HUES64 (cell line): ENCODE measurements around the gene PDXDC1.
"Not testable (repeated sequence)": the region's sequence is repeated elsewhere in the genome, so short reads cannot be mapped to it uniquely, and the experiment has no call there.

Source experiments
- H3K27ac ChIP-seq: 2 replicates; pipeline ENCODE4 v1.7.0; 2013; ENCODE audit warnings: low read depth, low read length, inconsistent platforms
- H3K27me3 ChIP-seq: 2 replicates; pipeline ENCODE4 v1.6.1; 2013; ENCODE audit warnings: mild to moderate bottlenecking, low read length; ENCODE audit not compliant: insufficient read depth
- H3K36me3 ChIP-seq: 2 replicates; pipeline ENCODE4 v1.6.1; 2013; ENCODE audit warnings: mild to moderate bottlenecking, low read length; ENCODE audit not compliant: insufficient read depth
- H3K4me1 ChIP-seq: 2 replicates; pipeline ENCODE4 v1.6.1; 2013; ENCODE audit warnings: mild to moderate bottlenecking, low read length, moderate library complexity; ENCODE audit not compliant: insufficient read depth
- H3K4me3 ChIP-seq: 2 replicates; pipeline ENCODE4 v1.5.1; 2013; ENCODE audit warnings: mild to moderate bottlenecking, low read length, moderate library complexity
- H3K9ac ChIP-seq: 2 replicates; pipeline ENCODE4 v1.6.1; 2013; ENCODE audit warnings: mild to moderate bottlenecking, low read depth, low read length
- H3K9me3 ChIP-seq: 2 replicates; pipeline ENCODE4 v1.6.1; 2013; ENCODE audit warnings: low read depth, low read length; ENCODE audit not compliant: insufficient read depth
- WGBS: fragments of 150-250, 120-280 bp; methylation state at CpG from one replicate; pipeline ENCODE4 v1.1.7; 2013; ENCODE audit warnings: missing lambda C conversion rate; 5-methylcytosine and 5-hydroxymethylcytosine counted together

The PDXDC1 gene

DNA sequence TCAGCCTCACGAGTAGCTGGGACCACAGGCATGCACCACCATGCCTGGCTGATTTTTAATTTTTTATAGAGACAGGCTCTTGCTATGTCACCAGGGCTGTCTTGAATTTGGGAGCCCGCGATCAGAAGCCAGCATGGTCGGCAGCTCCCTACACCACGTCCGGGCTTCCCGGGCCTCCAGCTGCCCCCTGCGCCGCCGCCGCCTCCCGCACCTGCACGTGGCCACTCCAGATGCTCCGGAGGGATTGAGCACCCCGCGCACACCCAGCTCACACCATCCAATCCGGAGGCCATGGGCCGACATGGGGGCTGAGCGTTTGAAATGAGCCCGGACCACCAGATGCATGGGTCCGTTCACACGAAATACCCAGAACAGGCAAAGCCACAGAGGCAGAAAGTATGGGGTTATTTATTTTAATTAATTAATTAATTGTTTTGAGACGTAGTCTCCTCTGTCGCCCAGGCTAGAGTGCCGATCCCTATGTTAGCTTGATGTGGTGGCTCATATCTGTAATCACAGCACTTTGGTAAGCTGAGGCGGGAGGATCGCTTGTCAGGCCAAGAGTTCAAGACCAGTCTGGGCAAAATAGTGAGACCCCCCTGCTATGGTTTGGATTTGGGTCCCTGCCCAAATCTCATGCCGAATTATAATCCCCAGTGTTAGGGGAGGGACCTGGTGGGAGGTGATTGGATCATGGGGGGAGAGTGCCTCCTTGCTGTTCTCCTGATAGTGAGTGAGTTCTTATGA is 17.1 kb upstream of the PDXDC1 start:
- H3K4me1 ChIP-seq, result no peaks in the 10 kb centered on the region
- H3K4me3 ChIP-seq, result no peak overlapping the region
- no peaks in the 10 kb centered on the region for H3K27me3 ChIP-seq
- H3K9ac ChIP-seq, result no peak overlapping the region
- no peaks in the 10 kb centered on the region for H3K36me3 ChIP-seq
- H3K9me3 ChIP-seq, result no peaks in the 10 kb centered on the region
- H3K27ac ChIP-seq, result no peak overlapping the region
- WGBS, result 95% methylated on average over 28 of the region's 28 CpGs

DNA sequence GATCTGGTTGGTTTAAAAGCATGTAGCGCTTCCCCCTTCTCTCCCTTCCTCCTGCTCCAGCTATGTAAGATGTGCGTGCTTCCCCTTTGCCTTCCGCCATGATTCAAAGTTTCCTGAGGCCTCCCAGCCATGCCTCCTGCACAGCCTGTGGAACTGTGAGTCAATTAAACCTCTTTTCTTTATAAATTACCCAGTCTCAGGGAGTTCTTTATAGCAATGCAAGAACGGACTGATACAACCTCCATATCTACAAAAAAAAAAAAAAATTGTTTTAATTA is 16.6 kb upstream of the PDXDC1 start:
- Histone ChIP-seq H3K4me1 (no peaks in the 10 kb centered on the region), H3K9ac (no peak overlapping the region), H3K4me3 (no peak overlapping the region), H3K36me3 (no peaks in the 10 kb centered on the region), H3K27ac (no peak overlapping the region), H3K27me3 (no peaks in the 10 kb centered on the region), H3K9me3 (no peaks in the 10 kb centered on the region)
- WGBS, result 95% methylated on average over 4 of the region's 4 CpGs

DNA sequence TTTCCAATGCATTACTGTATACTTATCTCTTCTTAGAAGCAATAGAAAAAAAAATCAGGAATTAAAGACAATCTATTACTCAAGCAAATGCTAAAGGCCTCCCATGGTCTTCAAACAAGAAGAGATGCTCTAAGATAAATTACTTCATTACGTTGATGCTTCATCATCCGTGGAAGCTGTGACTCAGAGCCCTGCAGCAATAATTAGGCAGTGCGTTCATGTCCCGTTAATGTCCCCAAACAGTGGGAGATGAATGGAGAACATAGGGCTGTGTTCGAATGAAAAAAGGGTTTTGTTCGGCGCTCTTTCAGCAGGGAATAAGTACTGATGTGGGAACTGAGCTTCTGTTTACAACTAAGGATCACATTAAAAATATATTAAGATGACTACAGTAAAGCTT is 15.9 kb upstream of the PDXDC1 start:
- Histone ChIP-seq H3K27ac (no peak overlapping the region), H3K9me3 (no peaks in the 10 kb centered on the region), H3K4me3 (no peak overlapping the region), H3K27me3 (no peaks in the 10 kb centered on the region), H3K36me3 (no peaks in the 10 kb centered on the region), H3K4me1 (no peaks in the 10 kb centered on the region), H3K9ac (no peak overlapping the region)
- WGBS, result 72% methylated on average over 7 of the region's 7 CpGs

DNA sequence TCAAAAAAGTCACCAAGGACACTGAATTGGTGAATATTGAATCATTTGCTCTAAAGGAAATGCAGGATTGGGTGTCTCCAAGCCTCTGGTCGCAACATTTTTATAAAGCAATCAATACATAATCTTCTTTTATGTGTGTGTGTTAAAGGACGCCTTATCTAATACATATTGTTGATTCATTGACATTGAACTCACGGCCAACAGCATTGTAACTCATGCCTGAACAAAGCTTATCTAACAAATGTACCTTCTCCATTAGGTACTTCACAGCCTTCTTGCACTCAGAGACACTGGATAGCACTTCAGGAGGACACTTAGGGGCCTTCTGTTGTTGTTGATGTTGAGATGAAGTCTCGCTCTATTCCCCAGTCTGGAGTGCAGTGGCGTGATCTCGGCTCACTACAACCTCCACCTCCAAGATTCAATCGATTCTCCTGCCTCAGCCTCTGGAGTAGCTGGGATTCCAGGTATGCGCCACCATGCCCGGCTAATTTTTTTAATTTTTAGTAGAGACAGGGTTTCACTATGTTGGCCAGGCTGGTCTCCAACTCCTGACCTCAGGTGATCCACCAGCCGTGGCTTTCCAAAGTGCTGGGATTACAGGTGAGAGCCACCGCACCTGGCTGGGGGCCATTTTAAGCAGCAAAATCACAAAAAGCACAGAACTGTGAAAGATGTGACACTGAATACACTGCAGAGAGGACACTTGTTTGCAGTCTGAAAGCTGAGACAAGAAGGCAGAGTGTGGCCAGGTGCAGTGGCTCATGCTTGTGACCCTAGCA is 13.2 kb upstream of the PDXDC1 start:
- Histone ChIP-seq H3K36me3 (no peaks in the 10 kb centered on the region), H3K4me1 (no peaks in the 10 kb centered on the region), H3K4me3 (no peak overlapping the region), H3K27me3 (no peaks in the 10 kb centered on the region), H3K9ac (no peak overlapping the region), H3K9me3 (no peaks in the 10 kb centered on the region), H3K27ac (no peak overlapping the region)
- 94% methylated on average over 11 of the region's 11 CpGs for WGBS

DNA sequence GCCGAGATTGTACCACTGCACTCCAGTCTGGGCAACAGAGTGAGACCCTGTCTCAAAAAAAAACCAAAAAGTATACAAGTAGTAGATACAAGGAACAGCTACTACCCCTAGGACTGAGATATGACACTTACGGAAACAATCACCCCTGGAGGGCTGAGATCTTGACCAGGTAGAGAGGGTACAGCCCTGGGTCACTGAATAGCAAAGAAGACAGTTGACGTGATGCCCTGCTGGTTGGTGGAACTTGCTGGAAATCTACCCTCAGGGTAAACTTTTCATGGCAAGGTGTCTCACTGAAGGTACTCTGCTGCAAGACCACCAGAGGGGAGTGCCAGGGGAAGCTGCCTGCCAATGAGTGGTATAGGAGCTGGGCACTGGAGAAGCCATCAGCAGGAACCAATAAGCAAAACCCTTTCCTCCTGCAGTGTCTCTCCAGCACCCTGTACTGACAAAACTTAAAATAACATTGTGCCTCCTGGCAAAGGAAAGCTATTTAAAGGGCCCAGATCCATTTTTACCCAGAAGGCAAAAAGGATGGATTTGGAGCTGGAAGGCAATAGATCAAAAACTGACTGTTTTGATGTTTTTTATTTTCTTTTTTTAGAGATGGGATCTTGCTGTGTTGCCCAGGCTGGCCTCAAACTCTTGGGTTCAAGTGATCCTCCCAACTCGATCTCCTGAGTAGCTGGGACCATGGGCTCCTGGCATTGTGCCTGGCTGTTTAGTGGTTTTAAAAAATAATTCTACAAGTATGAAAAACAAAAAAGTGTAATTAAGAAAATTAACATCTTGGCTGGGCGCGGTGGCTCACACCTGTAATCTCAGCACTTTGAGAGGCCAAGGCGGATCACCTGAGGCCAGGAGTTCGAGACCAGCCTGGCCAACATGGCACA is 11.3 kb upstream of the PDXDC1 start:
- Histone ChIP-seq H3K9ac (no peak overlapping the region), H3K4me1 (no peaks in the 10 kb centered on the region), H3K27ac (no peak overlapping the region), H3K36me3 (no peaks in the 10 kb centered on the region), H3K27me3 (no peaks in the 10 kb centered on the region), H3K9me3 (no peaks in the 10 kb centered on the region), H3K4me3 (no peak overlapping the region)
- 79% methylated on average over 8 of the region's 8 CpGs for WGBS

DNA sequence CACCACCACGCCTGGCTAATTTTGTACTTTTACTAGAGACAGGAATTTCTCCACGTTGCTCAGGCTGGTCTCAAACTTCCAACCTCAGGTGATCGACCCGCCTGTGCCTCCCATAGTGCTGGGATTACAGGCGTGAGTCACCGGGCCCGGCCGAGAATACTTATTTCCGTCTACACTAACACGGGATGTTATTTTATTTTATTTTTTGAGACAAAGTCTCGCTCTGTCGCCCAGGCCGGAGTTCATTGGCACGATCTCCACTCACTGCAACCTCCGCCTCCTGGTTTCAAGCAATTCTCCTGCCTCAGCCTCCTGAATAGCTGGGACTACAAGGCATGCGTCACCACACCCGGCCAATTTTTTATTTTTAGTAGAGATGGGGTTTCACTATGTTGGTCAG is 9.5 kb upstream of the PDXDC1 start:
- H3K36me3 ChIP-seq, result no peaks in the 10 kb centered on the region
- H3K4me1 ChIP-seq, result no peaks in the 10 kb centered on the region
- H3K9me3 ChIP-seq, result no peaks in the 10 kb centered on the region
- H3K27ac ChIP-seq, result no peak overlapping the region
- no peak overlapping the region for H3K9ac ChIP-seq
- WGBS, result 92% methylated on average over 17 of the region's 17 CpGs
- H3K4me3 ChIP-seq, result no peak overlapping the region
- H3K27me3 ChIP-seq, result no peaks in the 10 kb centered on the region

DNA sequence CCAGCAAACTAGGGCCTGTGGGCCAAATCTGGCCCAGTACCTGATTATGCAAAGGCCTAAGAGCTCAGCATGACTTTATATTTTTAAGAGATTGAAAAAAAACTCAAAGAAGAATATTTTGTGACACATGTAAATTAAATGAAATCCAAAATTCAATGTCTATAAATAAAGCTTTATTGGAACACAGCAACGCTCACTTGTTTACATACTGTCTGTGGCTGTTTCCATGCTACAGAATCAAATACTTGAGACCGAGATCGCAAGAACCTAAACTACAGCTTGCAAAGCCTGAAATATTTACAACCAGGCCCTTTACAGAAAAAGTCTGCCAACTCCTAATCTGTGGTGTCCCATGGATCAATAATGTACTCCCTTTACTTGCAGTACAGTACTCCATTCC is 5.0 kb upstream of the PDXDC1 start:
- H3K36me3 ChIP-seq, H3K27ac ChIP-seq, H3K4me3 ChIP-seq, H3K4me1 ChIP-seq, H3K9me3 ChIP-seq, H3K27me3 ChIP-seq, H3K9ac ChIP-seq: not testable (repeated sequence)
- 92% methylated on average over 3 of the region's 3 CpGs for WGBS

DNA sequence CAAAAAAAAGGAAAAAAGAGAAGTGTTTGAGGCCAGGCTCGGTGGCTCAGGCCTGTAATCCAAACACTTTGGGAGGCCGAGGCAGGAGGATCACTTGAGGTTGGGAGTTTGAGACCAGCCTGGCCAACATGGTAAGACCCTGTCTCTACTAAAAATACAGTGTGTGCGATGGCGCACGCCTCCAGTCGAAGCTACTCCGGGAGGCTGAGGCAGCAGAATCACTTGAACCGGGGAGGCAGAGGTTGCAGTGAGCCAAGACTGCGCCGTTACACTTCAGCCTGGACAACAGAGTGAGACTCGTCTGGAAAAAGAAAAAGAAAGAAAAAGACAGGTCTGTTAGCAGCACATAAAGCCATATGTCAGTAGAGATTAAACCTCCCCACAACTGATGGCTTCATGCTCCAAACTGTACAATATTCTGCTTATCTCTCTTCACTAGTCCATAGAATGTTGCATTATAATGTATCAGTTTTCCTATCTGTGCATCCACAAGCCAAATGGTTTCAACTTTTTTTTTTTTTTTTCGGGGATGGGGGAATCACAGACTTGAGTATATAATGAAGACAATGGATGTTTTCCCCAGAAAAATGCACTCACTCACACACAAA is 3.1 kb upstream of the PDXDC1 start:
- 95% methylated on average over 11 of the region's 12 CpGs for WGBS
- not testable (repeated sequence) for H3K4me3 ChIP-seq, H3K27me3 ChIP-seq, H3K4me1 ChIP-seq, H3K9ac ChIP-seq, H3K36me3 ChIP-seq, H3K27ac ChIP-seq, H3K9me3 ChIP-seq

DNA sequence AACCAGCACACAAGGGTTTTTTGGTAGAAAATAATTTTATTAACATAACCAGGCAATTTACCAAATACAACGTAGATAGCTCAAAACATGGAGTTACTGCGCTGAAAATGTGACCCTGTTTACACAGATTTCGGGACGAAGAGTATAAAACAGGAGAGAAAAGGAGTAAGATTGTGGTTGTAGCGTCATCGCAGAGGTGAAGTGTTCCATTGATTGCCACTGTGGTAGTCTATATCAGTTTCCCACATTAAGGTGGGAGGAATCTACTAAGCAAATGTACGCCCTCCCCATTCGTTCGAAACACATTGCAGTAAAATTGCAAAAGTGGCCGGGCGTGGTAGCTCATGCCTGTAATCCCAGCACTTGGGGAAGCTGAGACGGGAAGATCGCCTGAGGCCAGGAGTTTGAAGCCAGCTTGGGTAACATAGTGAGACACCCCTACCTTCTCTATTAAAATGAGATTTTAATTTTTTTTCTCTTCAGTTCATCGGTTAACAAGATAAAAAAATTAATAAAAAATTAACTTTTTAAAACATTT is 972 bp upstream of the PDXDC1 start:
- H3K36me3 ChIP-seq, H3K27me3 ChIP-seq, H3K27ac ChIP-seq, H3K4me1 ChIP-seq, H3K9me3 ChIP-seq, H3K9ac ChIP-seq: not testable (repeated sequence)
- peak overlapping the region; percentile 82 for H3K4me3 ChIP-seq
- 73% methylated on average over 12 of the region's 14 CpGs for WGBS

DNA sequence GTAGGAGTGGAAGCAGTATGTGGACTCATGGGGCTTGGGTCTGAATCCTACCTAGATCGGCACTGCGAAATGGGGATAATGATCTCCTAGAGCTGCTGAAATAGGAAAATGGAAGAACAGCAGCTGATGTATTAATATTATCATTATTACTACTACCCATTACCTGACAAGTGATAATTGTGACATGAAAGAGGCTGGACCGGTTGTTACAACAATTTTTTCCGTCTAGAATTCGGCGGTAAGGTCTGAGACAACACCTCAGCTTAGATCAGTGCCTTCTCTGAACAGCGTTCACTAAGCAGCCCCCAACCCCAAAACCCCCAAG is 533 bp upstream of the PDXDC1 start:
- not testable (repeated sequence) for H3K9me3 ChIP-seq, H3K27ac ChIP-seq, H3K4me1 ChIP-seq, H3K36me3 ChIP-seq, H3K27me3 ChIP-seq
- WGBS, result 1% methylated on average over 5 of the region's 7 CpGs
- peak overlapping the region; percentile 93 for H3K9ac ChIP-seq
- H3K4me3 ChIP-seq, result peak overlapping the region; percentile 82
